Sigmoid colon (tissue), 4 donors: ENCODE data around the gene MTMR8.
"Not testable (repeated sequence)": the region's sequence is repeated elsewhere in the genome, so short reads cannot be mapped to it uniquely, and the experiment has no call there.

ENCODE experiments used
- EP300 ChIP-seq, 4 donors: sonication (generic); formaldehyde crosslinking; IDR thresholded peaks; one replicate each; pipeline ENCODE4 v1.6.1; 2017; ENCODE audit warnings: antibody characterized with exemption in 4 of 4
- POLR2A ChIP-seq, 2 donors: fragments of 450-650 bp; IDR thresholded peaks; one replicate each; pipeline ENCODE4 v1.6.1; 2016; ENCODE audit warnings: antibody characterized with exemption in 2 of 2, mild to moderate bottlenecking in 2 of 2, moderate library complexity in 2 of 2
- POLR2AphosphoS5 ChIP-seq, 4 donors: sonication (generic); formaldehyde crosslinking; IDR thresholded peaks; one replicate each; pipeline ENCODE4 v1.6.1; 2017; ENCODE audit warnings: antibody characterized with exemption in 4 of 4
- TF ChIP-seq, protein P1 (sequence below), 4 experiments: fragments of 450-650 bp in 3 of 4; fragments of 200-600 bp in 1 of 4; IDR thresholded peaks; one replicate each; pipeline ENCODE4 v1.5.1; 2016 to 2019; ENCODE audit warnings: antibody characterized with exemption in 4 of 4, mild to moderate bottlenecking in 3 of 4, moderate library complexity in 2 of 4

DNA sequence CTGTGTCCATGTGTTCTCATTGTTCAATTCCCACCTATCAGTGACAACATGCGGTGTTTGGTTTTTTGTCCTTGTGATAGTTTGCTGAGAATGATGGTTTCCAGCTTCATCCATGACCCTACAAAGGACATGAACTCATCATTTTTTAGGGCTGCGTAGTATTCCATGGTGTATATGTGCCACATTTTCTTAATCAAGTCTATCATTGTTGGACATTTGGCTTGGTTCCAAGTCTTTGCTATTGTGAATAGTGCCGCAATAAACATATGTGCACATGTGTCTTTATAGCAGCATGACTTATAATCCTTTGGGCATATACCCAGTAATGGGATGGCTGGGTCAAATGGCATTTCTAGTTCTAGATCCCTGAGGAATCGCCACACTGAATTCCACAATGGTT, 14.5 kb downstream of the MTMR8 start:
- TF ChIP-seq, protein P1, sequence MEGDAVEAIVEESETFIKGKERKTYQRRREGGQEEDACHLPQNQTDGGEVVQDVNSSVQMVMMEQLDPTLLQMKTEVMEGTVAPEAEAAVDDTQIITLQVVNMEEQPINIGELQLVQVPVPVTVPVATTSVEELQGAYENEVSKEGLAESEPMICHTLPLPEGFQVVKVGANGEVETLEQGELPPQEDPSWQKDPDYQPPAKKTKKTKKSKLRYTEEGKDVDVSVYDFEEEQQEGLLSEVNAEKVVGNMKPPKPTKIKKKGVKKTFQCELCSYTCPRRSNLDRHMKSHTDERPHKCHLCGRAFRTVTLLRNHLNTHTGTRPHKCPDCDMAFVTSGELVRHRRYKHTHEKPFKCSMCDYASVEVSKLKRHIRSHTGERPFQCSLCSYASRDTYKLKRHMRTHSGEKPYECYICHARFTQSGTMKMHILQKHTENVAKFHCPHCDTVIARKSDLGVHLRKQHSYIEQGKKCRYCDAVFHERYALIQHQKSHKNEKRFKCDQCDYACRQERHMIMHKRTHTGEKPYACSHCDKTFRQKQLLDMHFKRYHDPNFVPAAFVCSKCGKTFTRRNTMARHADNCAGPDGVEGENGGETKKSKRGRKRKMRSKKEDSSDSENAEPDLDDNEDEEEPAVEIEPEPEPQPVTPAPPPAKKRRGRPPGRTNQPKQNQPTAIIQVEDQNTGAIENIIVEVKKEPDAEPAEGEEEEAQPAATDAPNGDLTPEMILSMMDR (IDR thresholded peaks at IDR 0.05) = not testable (repeated sequence)
- TF ChIP-seq POLR2A, EP300, POLR2AphosphoS5 (IDR thresholded peaks at IDR 0.05): not testable (repeated sequence)
